Suppressor macrophage treated with lipopolysaccharide for 4 hours (primary cell): ENCODE results near the gene AQP5.
"Not testable (repeated sequence)": the region's sequence is repeated elsewhere in the genome, so short reads cannot be mapped to it uniquely, and the experiment has no call there.

Source experiments
- DNase-seq: peaks from one replicate; pipeline ENCODE4 v3.0.0-alpha.2; 2020

The AQP5 gene

DNA sequence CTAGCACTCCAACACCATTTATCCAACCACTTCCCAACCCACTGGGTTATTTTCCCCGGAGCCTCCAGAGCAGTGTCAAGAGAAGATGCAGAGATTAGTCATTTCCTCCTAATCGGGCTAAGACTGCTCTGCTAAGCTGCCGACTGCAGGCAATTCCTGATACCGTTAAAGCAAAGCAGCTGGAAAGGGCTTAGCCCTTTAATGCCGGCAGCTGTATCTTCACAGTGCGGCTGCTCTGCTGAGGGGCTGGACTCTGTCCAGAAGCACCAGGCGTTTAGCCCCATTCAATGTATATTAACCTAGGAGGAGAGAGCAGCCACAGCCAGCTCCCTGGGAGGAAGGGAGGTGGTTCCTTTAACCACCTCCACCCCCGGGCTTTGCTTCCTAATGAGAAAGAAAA, 22.2 kb downstream of the AQP5 start:
- peak; percentile 60 for DNase-seq

DNA sequence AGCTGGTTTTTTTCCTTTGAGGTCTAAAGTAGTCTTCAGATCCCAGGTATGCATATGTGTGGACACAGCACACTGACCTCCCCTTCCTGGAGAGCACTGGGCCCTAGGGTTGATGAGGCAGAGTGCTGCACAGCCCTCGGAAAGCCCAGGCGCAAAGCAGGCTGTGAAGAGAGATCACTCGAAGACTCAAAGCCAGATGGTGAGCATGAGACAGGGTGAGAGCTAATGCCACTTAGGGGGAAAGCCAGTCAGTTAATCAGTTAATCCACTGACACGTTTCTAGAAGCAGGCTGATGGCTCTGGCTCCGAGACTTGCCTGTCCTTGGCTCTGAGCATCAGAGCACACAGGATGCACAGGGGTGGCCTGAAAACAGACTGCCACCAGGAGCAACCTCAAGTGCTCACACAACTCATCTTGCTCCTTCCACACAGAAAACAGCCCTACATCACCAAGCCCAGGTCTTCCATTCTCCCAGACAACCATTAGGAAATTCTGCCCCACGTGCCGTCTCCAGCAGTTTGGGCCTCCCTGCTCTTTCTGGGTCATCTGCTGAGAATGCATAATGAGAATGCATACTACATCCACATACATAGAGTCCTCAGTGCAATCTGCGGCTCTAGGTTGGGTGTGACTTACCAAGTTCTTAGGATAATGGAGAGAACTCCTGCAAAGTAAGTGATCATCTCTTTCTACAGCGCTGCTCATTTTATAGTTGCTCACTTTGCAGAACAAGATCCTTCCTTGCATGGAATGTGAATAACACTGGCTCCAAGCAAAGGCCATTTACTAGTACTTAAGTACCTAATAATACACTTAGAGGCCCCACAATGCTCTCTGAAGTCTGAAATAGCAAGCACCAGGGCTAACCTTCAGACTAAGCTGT, 23.0 kb downstream of the AQP5 start:
- no peak for DNase-seq

DNA sequence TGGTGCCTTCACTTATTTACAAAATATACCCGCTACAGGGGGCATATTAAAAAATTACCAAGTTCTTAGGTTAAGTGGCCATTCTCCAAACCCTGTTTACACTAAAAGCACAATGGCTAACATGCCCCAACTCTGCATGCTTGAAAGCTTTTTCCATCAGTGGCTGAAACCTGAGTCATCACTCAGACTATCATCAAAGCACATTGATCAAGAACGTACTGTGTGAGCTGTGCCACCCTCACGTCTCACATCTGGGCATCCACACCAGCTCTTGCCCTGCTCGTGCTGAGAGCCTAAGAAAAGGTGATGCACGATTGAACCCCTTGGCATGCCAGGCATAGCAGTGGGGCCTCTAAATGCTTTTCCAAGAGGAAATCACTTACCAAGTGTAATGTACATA, 24.3 kb downstream of the AQP5 start:
- no peak for DNase-seq

DNA sequence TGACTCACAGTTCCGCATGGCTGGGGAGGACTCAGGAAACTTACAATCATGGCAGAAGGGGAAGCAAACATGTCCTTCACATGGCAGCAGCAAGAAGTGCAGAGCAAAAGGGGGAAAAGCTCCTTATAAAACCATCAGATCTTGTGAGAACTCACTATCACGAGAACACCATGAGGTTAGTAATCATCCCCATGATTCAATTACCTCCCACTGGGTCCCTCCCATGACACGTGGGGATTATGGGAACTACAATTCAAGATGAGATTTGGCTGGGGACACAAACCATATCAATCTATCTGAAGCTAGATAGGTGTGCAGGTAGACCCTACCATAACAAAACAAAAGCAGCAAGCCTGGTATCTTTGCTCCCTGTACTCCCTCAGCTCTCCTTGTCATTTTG, 24.8 kb downstream of the AQP5 start:
- peak; percentile 31 for DNase-seq

DNA sequence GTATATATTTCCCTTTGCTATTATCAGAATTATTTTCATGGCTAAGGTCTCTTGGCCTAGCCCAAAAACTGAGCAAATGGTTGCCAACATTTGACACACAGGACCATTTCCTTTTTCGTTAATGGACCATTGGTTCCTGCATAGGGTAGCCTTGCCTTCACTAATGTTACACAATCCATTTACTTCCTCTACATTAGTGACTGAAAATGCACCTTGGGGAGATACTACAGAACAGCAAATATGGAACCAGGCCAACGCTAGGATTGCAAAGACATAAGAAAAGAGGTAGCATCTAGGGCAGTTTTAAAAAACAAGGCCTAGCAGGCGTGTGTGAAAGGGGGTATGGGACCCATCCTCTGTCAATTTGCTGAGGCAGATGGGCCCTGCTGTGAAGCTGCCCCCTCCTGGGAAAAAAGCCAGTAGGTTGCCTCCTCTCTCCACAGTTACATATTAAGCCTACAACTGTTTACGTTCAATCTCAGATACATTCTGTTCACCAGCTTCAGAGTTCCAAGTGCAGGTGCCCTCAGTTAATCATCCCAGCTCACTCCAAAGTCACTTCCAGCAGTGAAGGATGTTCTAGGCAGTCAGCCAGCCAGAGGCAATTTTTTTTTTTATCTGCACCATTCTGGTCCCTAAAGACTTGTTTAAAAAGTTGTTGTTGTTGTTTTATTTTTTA, 26.1 kb downstream of the AQP5 start:
- peak; percentile 53 for DNase-seq

DNA sequence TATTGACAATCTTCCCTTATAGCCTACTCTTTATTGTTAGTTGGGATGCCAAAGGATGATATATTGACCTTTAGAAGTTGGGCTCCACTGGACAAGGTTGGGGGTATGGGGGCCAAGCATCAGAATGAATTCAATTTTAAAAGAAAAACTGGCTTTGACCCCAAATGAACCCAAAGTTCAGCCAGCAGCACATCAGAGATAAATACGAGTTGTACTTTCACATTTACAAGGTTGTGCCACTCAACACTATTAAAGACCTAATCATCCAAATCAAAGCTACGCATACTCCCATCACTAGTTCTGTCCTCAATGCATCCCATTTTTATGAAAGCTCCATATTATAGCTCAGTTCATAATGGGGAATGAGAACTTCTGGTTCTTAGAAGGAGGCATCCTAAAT, 27.7 kb downstream of the AQP5 start:
- DNase-seq = not testable (repeated sequence)

DNA sequence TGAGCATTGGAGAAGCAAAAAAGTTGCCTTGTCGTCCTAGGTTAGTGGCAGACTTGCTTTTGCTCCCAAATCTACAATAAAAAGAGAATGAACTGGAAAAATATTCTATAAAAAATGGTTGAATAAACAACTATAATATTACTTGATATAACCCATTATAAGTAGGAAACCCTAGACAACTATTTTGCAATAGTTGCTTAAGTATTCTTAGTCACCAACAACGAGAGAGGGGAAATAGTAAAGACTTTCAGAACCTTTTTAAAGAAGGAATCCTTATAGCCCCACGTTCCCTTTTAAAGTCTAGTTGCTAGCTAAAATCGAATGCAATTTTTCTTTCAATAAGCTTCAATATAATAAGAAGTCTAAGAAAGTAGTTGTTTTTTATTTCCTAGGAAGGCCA, 28.6 kb downstream of the AQP5 start:
- peak; percentile 82 for DNase-seq

DNA sequence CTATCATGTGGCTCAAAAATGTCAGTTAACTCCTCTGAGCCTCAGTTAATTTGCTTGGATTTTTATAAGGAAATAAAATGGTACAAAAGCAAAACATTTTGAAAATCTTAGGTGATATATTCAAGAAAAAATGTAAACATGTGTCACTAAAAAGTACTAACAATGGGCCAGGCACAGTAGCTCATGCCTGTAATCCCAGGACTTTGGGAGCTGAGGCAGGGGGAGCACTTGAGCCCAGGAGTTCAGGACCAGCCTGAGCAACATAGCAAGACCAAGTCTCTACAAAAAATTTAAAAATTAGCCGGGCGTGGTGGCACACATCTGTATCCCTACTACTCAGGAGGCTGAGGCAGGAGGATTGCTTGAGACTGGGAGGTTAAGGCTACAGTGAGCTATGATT, 36.8 kb downstream of the AQP5 start:
- no peak for DNase-seq

DNA sequence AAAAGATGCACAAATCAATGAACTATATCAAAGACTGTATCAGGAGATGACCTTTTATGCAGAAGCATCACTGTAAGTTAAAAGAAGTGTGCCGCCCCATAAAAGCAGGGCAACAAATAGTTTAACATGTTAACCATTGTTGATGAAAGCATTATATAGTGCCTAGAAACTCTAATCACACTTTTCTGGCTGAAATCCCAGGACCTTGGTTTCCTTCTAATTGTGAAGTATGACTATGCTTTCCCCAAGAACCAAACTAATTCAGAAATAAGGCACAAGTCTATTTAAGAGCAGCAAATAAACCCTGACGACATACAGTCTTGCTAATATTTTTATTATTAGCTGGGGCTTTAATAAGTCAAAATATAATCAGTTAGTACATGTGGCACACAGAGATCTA, 41.9 kb downstream of the AQP5 start:
- no peak for DNase-seq

DNA sequence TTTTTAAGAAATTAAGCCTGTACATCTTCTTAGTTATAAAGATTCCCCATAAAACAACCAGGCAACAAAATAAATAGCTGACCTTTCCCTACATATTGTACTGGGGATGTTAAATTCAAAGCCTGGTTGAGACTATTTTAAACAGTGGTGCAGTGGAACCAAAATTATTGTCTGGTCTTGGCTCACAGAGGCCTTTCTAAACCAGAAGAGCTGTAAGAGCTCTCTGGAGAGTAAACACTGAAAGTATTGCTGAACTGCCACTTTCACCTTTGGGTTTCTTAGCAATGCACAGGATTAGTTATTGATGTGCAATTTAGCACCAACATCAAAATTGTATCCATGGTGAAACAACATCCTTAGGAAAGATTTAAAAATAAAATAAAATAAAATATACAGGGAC, 43.0 kb downstream of the AQP5 start:
- DNase-seq = no peak

DNA sequence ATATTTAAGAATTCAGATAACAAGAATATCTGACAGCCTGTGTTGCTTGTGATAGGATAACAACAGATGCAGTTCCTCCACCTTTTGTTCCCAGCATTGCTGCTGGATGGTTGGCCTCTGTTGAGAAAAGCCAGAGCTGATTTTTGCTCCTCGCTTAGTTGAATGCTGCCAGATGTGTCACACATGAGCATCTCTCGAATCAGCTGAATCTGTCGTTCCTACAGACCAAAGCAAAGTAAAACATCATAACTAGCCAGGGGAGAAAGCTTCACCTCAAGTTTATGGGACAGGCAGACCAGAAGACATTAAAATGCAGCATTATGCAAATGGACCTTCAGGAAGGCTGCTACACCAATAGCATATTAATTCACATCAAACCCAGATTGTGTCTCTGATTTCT, 43.5 kb downstream of the AQP5 start:
- DNase-seq = no peak

DNA sequence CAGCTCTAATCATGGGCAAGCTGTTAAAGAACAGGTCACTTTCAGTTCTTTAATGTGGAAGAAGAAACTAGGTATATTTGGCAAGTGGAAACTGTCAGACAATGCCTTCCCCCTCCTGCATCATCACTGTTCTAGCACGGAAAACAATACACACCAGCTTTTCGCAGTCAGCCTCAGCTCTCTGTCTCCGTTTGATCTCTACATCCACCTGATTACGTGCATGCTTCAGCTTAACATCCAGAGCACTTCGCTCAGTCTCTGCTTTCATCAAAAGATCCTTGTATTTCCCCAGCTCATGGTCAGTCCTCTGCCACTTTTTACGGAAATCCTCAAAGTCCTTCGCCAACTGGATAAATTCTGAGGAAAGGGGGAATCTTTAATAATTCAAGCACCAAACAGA, 44.6 kb downstream of the AQP5 start:
- DNase-seq = no peak

DNA sequence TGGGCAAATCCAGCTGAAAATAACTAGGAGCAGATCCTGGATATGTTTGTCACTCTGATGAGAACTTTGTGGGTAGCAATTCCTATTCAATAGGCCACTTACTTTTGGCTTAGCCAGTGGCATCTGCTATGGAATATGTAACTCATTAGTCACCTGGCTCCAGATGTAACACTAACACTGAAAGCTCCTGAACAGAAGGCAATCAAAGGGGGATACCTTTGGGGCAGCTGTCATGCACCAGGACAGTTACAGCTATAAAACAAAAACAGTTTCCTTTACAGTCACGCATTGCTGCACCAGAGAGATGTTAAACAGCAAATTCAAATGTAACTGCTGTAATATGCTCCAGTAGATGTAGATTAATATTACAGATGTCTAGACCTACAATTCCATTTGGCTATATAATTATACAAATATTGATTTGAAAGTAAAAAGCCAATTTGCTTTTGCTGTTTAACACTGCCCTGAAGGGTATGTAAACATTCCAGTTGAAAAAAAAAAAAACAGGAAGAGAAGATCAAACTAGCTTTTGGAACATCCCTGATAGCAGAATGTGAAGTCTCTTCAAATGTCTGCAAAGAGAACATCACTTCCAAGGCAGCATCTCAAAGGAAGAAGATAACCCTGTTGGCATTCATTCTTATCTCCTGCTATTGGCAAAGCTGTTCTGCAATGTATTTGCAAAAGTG, 45.2 kb downstream of the AQP5 start:
- DNase-seq = no peak

DNA sequence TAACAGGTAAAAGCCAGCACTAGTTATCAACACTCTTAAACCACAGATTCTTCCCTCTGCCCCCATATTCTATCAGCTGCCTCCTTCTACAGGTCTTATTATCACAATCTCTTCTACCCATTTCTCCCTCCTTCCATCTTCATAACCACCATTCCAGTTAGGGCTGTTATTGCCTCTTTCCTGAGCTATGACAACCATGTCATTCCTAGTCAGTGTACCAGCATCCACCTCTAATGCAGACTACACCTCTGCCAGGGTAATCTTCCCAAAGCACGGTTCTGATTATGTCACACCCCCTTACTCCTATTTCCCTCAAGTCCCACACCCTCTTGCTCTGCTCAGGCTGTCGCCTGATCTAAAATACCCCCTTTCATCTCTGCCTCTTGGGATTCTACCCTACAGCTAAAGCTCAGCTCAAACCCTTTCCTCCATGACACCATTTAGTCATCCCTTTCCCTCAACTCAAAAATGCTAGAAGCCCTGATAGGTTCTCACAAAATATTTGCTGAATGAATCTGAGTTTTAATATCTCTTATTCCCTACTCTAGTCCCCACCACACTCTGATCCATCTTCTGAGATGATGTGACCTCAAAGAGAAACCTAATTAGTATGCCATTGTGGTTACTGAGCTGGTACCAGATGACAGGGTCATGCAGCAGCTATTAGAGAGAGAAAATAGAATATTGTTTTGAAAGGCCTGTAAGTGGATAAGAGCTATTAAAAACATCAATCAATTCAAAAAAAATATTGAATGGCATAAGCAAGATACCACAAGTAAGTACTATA, 51.9 kb downstream of the AQP5 start:
- DNase-seq = no peak

DNA sequence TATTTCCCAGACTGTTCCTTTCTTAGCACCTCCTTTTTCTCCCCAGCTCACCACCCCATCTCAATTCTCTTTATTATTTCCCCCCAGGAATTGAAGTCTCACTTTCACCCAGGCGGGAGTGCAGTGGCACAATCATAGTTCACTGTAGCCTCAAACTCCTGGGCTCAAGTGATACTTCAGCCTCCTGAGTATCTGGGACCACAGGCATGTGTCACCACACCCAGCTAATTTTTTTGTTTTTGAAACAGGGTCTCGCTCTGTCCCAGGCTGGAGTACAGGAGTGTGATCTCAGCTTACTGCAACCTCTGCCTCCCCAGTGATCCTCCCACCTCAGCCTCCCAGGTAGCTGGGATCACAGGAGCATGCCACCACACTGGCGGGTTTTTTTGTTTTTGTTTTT, 52.7 kb downstream of the AQP5 start:
- DNase-seq = no peak
